Measurements from ENCODE around the gene CYS1. TPM values are rescaled to one million over a fixed set of nuclear protein-coding genes. Genes with fewer than 3 reads are reported as not detected.

The CYS1 gene
- total and polyA plus RNA-seq, 2 of the 13 experiments (the other 11 are each of a cell fraction or from before 2014, with no cell fraction given): 0.04 TPM; not detected in 1

DNA sequence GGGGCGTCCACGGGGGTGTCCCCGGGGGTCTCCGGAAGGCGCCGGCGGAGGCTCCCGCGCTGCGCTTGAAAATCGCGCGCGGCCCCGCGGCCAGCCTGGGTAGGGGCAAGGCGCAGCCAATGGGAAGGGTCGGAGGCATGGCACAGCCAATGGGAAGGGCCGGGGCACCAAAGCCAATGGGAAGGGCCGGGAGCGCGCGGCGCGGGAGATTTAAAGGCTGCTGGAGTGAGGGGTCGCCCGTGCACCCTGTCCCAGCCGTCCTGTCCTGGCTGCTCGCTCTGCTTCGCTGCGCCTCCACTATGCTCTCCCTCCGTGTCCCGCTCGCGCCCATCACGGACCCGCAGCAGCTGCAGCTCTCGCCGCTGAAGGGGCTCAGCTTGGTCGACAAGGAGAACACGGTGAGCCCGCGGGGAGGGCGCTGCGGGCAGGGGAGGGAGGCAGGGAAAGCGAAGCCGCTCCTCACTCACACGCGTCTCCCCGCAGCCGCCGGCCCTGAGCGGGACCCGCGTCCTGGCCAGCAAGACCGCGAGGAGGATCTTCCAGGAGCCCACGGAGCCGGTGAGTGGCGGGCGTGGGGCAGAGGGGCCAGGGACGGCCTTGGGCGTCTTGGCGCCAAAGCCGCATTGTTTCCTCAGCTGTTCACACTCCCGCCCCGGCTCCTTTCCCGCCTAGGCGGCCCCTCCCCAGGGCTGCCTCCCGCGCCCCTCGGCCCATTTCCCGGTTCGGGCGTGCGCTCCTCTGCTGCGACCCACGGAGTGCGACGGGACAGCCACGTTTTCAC, 42.5 kb upstream of the CYS1 start, which contains the start of gene RRM2 (continued):
- TF ChIP-seq ZNF367 (CRISPR knock-in tag; IDR thresholded peaks at IDR 0.05; ENCODE audit: borderline replicate concordance): peak; percentile 79; the same call in 1 of the 2 replicates
- TF ChIP-seq, protein P1, sequence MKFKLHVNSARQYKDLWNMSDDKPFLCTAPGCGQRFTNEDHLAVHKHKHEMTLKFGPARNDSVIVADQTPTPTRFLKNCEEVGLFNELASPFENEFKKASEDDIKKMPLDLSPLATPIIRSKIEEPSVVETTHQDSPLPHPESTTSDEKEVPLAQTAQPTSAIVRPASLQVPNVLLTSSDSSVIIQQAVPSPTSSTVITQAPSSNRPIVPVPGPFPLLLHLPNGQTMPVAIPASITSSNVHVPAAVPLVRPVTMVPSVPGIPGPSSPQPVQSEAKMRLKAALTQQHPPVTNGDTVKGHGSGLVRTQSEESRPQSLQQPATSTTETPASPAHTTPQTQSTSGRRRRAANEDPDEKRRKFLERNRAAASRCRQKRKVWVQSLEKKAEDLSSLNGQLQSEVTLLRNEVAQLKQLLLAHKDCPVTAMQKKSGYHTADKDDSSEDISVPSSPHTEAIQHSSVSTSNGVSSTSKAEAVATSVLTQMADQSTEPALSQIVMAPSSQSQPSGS (CRISPR knock-in tag; IDR thresholded peaks at IDR 0.05): peak; percentile 44; the same call in 1 of the 2 replicates
- peak; percentile 100 for TF ChIP-seq ZFP36L1 (CRISPR knock-in tag; IDR thresholded peaks at IDR 0.05)
- peak; percentile 58; the same call in 1 of the 2 replicates for TF ChIP-seq ZC3H4 (CRISPR knock-in tag; IDR thresholded peaks at IDR 0.05; ENCODE audit: borderline replicate concordance)
- TF ChIP-seq, protein P2, sequence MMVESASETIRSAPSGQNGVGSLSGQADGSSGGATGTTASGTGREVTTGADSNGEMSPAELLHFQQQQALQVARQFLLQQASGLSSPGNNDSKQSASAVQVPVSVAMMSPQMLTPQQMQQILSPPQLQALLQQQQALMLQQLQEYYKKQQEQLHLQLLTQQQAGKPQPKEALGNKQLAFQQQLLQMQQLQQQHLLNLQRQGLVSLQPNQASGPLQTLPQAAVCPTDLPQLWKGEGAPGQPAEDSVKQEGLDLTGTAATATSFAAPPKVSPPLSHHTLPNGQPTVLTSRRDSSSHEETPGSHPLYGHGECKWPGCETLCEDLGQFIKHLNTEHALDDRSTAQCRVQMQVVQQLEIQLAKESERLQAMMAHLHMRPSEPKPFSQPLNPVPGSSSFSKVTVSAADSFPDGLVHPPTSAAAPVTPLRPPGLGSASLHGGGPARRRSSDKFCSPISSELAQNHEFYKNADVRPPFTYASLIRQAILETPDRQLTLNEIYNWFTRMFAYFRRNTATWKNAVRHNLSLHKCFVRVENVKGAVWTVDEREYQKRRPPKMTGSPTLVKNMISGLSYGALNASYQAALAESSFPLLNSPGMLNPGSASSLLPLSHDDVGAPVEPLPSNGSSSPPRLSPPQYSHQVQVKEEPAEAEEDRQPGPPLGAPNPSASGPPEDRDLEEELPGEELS (CRISPR knock-in tag; IDR thresholded peaks at IDR 0.05): peak; percentile 43; the same call in 1 of the 2 replicates
- TF ChIP-seq ETV6 (CRISPR knock-in tag; conservative IDR thresholded peaks at IDR 0.05): peak; percentile 27; the same call in 1 of the 2 replicates
- TF ChIP-seq FOXC1 (CRISPR knock-in tag; IDR thresholded peaks at IDR 0.05; ENCODE audit: borderline replicate concordance): peak; percentile 89; the same call in 1 of the 2 replicates
- TF ChIP-seq TMF1 (CRISPR knock-in tag; IDR thresholded peaks at IDR 0.05; ENCODE audit: low read depth): peak; percentile 99
- TF ChIP-seq, protein P3, sequence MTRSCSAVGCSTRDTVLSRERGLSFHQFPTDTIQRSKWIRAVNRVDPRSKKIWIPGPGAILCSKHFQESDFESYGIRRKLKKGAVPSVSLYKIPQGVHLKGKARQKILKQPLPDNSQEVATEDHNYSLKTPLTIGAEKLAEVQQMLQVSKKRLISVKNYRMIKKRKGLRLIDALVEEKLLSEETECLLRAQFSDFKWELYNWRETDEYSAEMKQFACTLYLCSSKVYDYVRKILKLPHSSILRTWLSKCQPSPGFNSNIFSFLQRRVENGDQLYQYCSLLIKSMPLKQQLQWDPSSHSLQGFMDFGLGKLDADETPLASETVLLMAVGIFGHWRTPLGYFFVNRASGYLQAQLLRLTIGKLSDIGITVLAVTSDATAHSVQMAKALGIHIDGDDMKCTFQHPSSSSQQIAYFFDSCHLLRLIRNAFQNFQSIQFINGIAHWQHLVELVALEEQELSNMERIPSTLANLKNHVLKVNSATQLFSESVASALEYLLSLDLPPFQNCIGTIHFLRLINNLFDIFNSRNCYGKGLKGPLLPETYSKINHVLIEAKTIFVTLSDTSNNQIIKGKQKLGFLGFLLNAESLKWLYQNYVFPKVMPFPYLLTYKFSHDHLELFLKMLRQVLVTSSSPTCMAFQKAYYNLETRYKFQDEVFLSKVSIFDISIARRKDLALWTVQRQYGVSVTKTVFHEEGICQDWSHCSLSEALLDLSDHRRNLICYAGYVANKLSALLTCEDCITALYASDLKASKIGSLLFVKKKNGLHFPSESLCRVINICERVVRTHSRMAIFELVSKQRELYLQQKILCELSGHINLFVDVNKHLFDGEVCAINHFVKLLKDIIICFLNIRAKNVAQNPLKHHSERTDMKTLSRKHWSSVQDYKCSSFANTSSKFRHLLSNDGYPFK (CRISPR knock-in tag; IDR thresholded peaks at IDR 0.05; ENCODE audit: borderline replicate concordance): no peak
- TF ChIP-seq ZNF746 (CRISPR knock-in tag; IDR thresholded peaks at IDR 0.05): peak; percentile 55; the same call in 1 of the 2 replicates
- TF ChIP-seq RBAK (CRISPR knock-in tag; IDR thresholded peaks at IDR 0.05): no peak
- TF ChIP-seq, protein P4, sequence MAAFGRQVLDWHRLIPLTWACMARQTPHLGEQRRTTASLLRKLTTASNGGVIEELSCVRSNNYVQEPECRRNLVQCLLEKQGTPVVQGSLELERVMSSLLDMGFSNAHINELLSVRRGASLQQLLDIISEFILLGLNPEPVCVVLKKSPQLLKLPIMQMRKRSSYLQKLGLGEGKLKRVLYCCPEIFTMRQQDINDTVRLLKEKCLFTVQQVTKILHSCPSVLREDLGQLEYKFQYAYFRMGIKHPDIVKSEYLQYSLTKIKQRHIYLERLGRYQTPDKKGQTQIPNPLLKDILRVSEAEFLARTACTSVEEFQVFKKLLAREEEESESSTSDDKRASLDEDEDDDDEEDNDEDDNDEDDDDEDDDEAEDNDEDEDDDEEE (CRISPR knock-in tag; IDR thresholded peaks at IDR 0.05): no peak; the same call in 1 of the 2 replicates
- peak; percentile 83 for TF ChIP-seq ZNF883 (CRISPR knock-in tag; IDR thresholded peaks at IDR 0.05; ENCODE audit: not compliant biosample characterization)
- peak; percentile 85; the same call in 1 of the 2 replicates for TF ChIP-seq KAT7 (CRISPR knock-in tag; IDR thresholded peaks at IDR 0.05; ENCODE audit: borderline replicate concordance)
- TF ChIP-seq, protein P5, sequence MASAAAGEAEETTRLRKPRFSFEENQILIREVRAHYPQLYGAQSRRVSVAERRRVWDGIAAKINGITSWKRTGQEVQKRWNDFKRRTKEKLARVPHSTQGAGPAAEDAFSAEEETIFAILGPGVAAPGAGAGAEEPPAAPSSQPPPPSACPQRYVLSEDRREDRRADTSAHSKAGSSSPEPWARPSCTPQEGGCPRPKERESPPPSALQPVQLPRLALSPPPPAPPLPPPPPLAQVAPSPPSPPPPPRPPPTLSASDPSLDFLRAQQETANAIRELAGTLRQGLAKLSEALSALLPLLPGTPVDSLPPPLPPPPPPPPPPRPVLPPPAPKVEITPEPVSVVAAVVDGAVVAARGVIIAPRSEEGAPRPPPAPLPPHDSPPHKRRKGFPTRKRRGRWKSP (CRISPR knock-in tag; IDR thresholded peaks at IDR 0.05): peak; percentile 98
- TF ChIP-seq KLF9 (CRISPR knock-in tag; IDR thresholded peaks at IDR 0.05; ENCODE audit: low read depth): peak; percentile 72; the same call in 1 of the 2 replicates
- TF ChIP-seq ZKSCAN5 (CRISPR knock-in tag; IDR thresholded peaks at IDR 0.05): peak; percentile 41; the same call in 1 of the 2 replicates
- peak; percentile 54; the same call in 1 of the 2 replicates for TF ChIP-seq ZNF143 (CRISPR knock-in tag; IDR thresholded peaks at IDR 0.05)
- TF ChIP-seq MTF2 (CRISPR knock-in tag; IDR thresholded peaks at IDR 0.05; ENCODE audit: borderline replicate concordance): no peak; the same call in 1 of the 2 replicates

Data from HepG2 (cell line).